Measurements from ENCODE around the gene P2RY14. TPM values are rescaled to one million over a fixed set of nuclear protein-coding genes. Genes with fewer than 3 reads are reported as not detected.
A peak's percentile ranks its signal among the peaks of the same experiment; 100 is the strongest.

P2RY14 gene
- total and polyA plus RNA-seq, 2 of the 13 experiments (the other 11 are each of a cell fraction or from before 2014, with no cell fraction given): not detected

GRCh38 chr3:151226088-151226563, 52.2 kb downstream of the P2RY14 start (continued):
- TF ChIP-seq ZNF747 (CRISPR knock-in tag; IDR thresholded peaks at IDR 0.05; ENCODE audit: borderline replicate concordance): no peak
- TF ChIP-seq ZNF792 (CRISPR knock-in tag; IDR thresholded peaks at IDR 0.05): no peak
- no peak for TF ChIP-seq DMTF1 (CRISPR knock-in tag; IDR thresholded peaks at IDR 0.05)
- no peak for TF ChIP-seq THAP9 (CRISPR knock-in tag; IDR thresholded peaks at IDR 0.05; ENCODE audit: borderline replicate concordance)
- TF ChIP-seq NR2F1 (CRISPR knock-in tag; IDR thresholded peaks at IDR 0.05): no peak
- no peak for TF ChIP-seq ZNF124 (CRISPR knock-in tag; IDR thresholded peaks at IDR 0.05)
- no peak for TF ChIP-seq FOXA1 (IDR thresholded peaks at IDR 0.05)
- peak; percentile 6; the same call in 1 of the 2 replicates for TF ChIP-seq FOXA1 (CRISPR knock-in tag; IDR thresholded peaks at IDR 0.05)
- TF ChIP-seq EP300 (IDR thresholded peaks at IDR 0.05; ENCODE audit: low read depth in 2 of 2, low read length in 2 of 2): peak in 1 of 2 experiments; percentile 27; a peak in 1 of 4 replicates
- no peak for TF ChIP-seq EP300 (CRISPR knock-in tag; IDR thresholded peaks at IDR 0.05; ENCODE audit: borderline replicate concordance)
- TF ChIP-seq ZNF574 (CRISPR knock-in tag; IDR thresholded peaks at IDR 0.05): no peak
- TF ChIP-seq NR1H2 (CRISPR knock-in tag; IDR thresholded peaks at IDR 0.05; ENCODE audit: borderline replicate concordance, low read depth): no peak
- no peak for TF ChIP-seq HOMEZ (CRISPR knock-in tag; IDR thresholded peaks at IDR 0.05; ENCODE audit: low read depth)
- no peak for TF ChIP-seq AKAP8 (CRISPR knock-in tag; IDR thresholded peaks at IDR 0.05)
- 0 out of 2 replicates have a peak, but pooled peaks have one; percentile 18 for TF ChIP-seq GATAD2A (CRISPR knock-in tag; IDR thresholded peaks at IDR 0.05)
- TF ChIP-seq ELK4 (CRISPR knock-in tag; IDR thresholded peaks at IDR 0.05; ENCODE audit: borderline replicate concordance): no peak
- TF ChIP-seq ELF1 (CRISPR knock-in tag; IDR thresholded peaks at IDR 0.05): no peak

All from HepG2 (cell line).